GM18909 (cell line): ENCODE results near the gene IGSF22.
A peak's percentile ranks its signal among the peaks of the same experiment; 100 is the strongest.

Experiments
- ATAC-seq: cut with Tn5 transposase; IDR thresholded peaks from one replicate; pipeline ENCODE4 v1.9.1; 2021; ENCODE audit warnings: mild to moderate bottlenecking; ENCODE audit not compliant: unreplicated experiment, poor library complexity

Gene IGSF22

DNA sequence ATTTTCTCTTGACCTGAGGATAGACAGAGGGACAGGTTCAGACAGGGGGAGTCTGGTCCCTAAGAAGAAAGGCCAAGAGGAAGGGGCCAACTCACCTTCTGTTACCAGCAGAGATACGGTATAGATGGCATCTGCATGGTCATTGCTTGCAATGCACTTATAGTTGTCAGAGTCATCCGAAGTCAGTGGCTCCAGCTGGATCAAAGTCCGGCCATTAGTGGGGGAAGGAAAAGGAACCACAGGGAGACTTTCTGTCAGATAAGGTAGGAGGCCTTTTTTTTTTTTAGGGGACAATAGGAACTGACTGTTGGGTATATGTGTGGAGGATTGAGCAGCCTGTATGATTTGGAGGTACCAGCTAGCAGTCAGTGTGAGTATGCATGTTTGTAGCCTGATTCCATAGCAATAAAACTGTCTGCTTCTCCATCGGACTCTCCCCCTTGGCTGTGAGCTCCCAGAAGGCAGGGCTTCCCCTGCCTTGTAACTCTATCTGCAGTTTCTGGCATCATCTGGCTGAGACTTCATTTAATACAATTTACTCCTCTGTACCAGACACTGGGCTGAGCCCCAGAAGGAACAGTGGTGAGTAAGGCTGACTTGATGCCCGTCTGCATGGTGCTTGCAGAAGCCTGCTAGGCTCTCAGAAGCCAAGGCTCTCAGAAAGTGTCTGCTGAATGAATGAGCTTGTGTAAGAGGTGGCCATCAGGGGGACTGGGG, 5.7 kb downstream of the IGSF22 start:
- no peak for ATAC-seq

- ATAC-seq, result no peak
These were observed 10.5 kb downstream of the IGSF22 start for GRCh38 chr11:18715476-18715875.

- ATAC-seq, result no peak
These were observed 11.6 kb downstream of the IGSF22 start for GRCh38 chr11:18714443-18714780.

GRCh38 chr11:18713646-18714442, 12.1 kb downstream of the IGSF22 start:
- ATAC-seq, result no peak

- ATAC-seq, result no peak
These were observed 15.4 kb downstream of the IGSF22 start for GRCh38 chr11:18710545-18710944.

- ATAC-seq, result no peak
These were observed 16.6 kb downstream of the IGSF22 start for GRCh38 chr11:18709414-18709813.

DNA sequence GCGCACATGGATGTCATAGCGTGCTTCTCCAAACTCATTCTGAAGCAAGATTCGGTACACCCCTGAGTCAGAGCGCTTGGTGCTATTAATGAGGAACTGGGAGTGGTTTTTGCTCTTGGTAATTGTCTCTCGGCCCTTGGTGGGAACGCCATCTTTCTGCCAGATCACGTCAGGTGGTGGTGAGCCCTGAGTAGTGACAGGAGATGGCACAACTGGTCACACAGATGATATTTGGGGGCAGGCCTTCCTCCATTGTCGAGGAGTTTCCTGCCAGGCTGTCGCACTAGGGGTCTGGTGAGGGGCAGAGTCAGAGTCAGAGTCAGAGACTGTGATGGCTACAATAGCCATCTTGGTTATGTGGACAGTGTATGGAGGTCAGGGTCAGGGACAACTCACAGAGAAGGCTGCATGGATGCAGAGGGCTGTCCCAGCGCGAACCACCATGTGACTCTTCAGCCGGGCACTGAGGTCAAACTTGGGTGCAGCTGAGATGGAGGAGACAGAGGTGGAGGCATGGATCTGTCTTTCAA, 18.1 kb downstream of the IGSF22 start:
- ATAC-seq, result no peak

DNA sequence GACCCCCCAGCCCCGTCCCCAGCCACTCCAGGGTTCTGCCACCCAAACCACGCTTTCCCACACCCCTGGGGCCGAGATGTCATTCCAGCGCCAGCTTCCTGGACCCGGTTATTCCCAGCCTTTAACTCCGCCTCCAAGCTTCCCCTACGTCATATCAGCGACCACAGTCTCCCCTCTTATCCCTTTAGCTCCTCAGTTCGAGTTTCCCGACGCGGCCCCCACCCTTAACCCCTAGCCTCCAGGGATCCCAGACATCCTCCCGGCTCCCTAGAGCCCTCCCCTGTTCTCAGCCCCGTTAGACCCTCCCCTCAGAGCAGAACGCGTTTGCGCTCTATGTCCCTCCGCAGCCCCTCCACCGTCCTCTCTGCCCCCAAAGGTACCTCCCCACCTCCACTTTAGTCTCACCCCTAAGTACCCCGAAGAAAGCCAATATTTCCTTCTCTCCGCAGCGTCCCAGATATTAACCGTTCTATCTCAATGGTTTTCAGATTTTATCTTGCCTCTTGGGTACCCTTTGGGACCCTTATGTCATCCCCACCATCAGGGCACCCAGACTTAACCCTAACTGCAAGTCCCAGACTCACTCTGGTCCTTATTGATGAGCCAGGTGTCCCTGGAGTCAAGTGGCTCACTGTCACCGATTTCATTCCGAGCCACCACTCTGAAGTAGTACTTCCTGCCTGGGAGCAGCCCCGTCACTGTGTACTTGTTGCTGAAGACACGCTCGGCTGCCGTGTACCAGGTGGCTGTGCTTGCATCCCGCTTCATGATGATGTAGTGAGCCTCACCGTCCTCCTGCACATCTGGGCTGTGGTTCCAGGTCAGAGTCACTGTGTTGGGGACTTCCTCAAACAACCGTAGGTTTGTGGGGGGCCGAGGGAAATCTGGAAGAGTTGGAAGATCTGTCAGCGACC, 19.4 kb downstream of the IGSF22 start:
- ATAC-seq, result no peak

- no peak for ATAC-seq
These were observed 20.2 kb downstream of the IGSF22 start for GRCh38 chr11:18705651-18706281.

DNA sequence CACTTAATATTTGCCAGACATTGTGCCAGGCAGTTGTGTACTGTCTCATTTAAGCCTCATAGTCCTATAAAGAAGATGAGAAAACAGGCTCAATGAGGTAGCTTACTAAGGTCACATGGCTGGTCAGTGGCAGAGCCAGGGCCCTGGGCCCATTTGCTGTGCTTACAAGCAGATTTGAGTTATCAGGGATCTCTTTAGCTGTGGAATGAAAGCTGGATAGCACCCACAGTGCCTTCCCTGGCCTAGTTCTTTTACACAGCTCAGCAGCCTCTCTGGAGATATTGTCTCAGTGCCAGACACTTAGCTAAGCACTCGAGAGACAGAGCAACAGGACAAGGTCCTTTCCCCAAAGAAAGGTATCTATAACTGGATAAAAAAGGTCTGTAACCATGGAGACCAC, 21.3 kb downstream of the IGSF22 start:
- ATAC-seq, result no peak

DNA sequence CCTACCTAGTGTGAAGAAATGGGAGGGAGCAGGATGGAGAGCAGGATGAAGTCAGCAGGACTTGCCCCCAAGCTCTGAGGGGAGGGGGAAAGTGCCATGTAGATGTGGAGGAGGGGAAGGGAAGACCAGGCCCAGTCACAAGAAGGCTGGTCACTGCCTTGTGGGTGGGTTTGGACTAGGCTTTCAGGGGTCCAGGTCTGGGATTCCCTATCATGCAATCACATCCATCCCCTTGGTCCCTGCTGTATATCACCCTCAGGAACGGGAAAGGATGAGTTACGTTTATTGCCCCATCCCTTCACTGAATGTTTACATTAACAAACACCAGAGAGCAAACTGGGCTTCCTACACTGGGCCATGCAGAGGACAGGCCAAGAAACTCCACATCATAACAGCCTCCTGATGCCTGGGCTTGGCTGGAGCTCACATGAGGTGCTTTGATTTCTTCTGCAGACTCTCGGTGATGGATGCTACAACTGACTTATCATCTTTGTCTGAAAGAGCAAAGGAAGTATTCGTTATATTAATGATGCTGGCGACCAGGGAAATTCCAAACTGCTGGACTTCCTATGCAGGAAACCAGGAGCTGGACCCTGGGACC, 21.8 kb downstream of the IGSF22 start:
- no peak for ATAC-seq

- ATAC-seq, result no peak
These were observed 22.8 kb downstream of the IGSF22 start for GRCh38 chr11:18703001-18703763.

DNA sequence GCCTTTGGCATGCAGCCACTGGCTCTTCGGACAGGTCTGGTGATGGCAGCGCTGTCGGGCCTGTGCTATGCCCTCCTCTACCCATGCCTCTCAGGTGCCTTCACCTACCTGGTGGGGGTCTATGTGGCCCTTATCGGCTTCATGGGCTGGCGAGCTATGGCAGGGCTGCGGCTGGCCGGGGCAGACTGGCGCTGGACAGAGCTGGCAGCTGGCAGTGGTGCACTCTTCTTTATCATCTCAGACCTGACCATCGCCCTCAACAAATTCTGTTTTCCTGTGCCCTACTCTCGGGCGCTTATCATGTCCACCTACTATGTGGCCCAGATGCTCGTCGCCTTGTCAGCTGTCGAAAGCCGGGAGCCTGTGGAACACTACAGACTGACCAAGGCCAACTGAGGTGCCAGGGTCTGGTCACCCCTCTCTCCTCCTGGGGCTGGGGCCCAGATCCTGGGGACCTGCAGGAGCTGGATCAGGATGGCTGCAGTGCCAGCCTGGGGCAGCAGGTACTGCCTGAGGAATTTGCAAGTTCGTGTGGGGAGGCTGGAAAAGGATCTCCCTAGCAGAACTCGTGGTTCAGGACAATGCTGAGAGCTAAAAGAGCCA, 24.3 kb downstream of the IGSF22 start:
- no peak for ATAC-seq

DNA sequence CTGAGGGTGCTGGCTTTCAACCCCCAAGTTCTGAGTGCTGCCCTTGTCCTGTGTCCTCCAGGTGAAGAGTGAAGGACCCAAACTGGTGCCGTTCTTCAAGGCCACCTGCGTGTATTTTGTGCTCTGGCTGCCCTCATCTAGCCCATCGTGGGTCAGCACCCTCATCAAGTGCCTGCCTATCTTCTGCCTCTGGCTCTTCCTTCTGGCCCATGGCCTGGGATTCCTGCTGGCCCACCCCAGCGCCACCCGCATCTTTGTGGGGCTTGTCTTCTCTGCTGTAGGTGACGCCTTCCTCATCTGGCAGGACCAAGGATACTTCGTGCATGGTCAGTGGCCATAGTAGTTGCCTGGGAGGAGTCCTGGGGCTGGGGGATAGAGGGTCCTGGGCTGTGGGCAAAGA, 25.1 kb downstream of the IGSF22 start:
- no peak for ATAC-seq

DNA sequence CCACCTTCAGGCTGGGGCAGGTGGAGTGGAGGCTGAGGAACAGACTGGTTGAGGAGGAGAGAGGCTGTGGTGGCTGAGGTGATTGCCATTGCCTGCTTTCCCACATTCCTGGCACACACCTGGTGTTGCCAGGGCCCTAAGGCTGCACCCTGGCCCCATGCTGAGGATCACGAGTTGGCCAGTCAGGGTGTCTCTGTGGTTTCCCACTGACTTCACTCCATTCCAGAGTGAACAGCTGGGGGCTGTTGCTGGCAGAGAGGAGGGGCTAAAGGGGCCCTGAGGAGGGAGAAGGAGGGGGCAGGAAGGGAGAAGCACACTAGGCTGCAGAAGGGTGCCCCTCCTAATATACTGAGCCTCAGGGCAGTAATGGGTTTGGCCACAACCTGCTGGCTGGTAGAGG, 25.6 kb downstream of the IGSF22 start:
- ATAC-seq, result no peak

GRCh38 chr11:18699848-18700261, 26.1 kb downstream of the IGSF22 start:
- no peak for ATAC-seq

GRCh38 chr11:18699269-18699596, 26.8 kb downstream of the IGSF22 start:
- ATAC-seq, result no peak

GRCh38 chr11:18698341-18699268, 27.4 kb downstream of the IGSF22 start, which contains the start of gene TMEM86A:
TSS of gene TMEM86A (plus strand) at chr11:18698779. CDS start at chr11:18698887, 108 bp downstream.
- ATAC-seq, result peak; percentile 95
